Heart left ventricle (tissue), 13 donors: Measurements from ENCODE around the gene FOXP4.

Experiments used
- CTCF ChIP-seq, 12 donors: fragments of 200-600 bp; sonication (generic) in 4 of 12; IDR thresholded peaks; one replicate each; pipeline versions ENCODE4 v1.5.0 to v1.8.0; 2018 to 2022; ENCODE audit warnings: antibody characterized with exemption in 12 of 12, mild to moderate bottlenecking in 5 of 12
- POLR2A ChIP-seq, 2 donors: fragments of 450-650 bp; IDR thresholded peaks; one replicate each; pipeline ENCODE4 v1.6.1; 2017; ENCODE audit warnings: antibody characterized with exemption in 2 of 2, mild to moderate bottlenecking in 2 of 2, moderate library complexity in 2 of 2
- donor health status: ischemic (EF 13 %, LVEDD 7.1; RV severe dilation, severe dysfunction).
- donor health status: DM: no; HTN: yes; CAD: no.
- donor health status: DM: no; HTN: no; CAD: no.
- donor health status: ischemic (EF 25% LVEDD 6.9; RV normal size, moderate dysfunction).
- donor health status: ischemic (EF 25% LVEDD 5.7; RV mildly dilated, moderate dysfunction).
- donor health status: ischemic (EF 35%, LVEDD 5.7; RV mildly dilated, moderate dysfunction).
- donor health status: nonischemic (EF 11% LVEDD 7.7; RV severe dilation, severe dysfunction).
- donor health status: DM: yes; HTN: yes; CAD: no.
- donor health status: PGD.
- donor health status: ischemic (EF 29% LVEDD 5.4; RV normal size, mild dysfunction).
- donor health status: nonischemic (EF 23%, LVEDD 6.1; RV moderate dilation, normal function).

DNA sequence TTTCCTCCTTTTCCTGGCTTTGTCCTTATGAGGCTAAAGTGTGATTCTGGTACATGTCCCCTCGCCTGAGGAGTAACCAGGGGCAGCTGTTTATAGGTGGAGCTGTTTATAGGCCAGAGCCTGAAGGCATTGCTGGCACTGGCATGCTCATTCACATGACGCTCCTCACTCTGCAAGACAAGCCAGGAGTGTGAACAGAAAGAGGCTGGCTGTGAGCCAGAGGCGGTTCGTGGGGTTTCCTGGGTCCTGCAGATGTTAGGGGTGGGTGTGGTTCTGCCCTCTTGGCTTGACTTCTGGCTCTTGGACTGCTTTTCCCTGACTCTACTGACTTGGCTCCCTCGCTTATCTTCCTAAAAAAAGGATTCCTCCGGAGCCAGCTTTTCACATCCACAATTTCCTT lies 79.3 kb downstream of the FOXP4 start:
- no peak for TF ChIP-seq CTCF (IDR thresholded peaks at IDR 0.05)
- TF ChIP-seq POLR2A (IDR thresholded peaks at IDR 0.05), result no peak
